Heart left ventricle (tissue), 13 donors: ENCODE data around the gene VPS13C.

Source experiments
- POLR2A ChIP-seq, 2 donors: fragments of 450-650 bp; IDR thresholded peaks; one replicate each; pipeline ENCODE4 v1.6.1; 2017; ENCODE audit warnings: antibody characterized with exemption in 2 of 2, mild to moderate bottlenecking in 2 of 2, moderate library complexity in 2 of 2
- TF ChIP-seq, protein P1 (sequence below), 12 donors: fragments of 200-600 bp; sonication (generic) in 4 of 12; IDR thresholded peaks; one replicate each; pipeline versions ENCODE4 v1.5.0 to v1.8.0; 2018 to 2022; ENCODE audit warnings: antibody characterized with exemption in 12 of 12, mild to moderate bottlenecking in 5 of 12
- donor health status: ischemic (EF 13 %, LVEDD 7.1; RV severe dilation, severe dysfunction).
- donor health status: DM: no; HTN: yes; CAD: no.
- donor health status: DM: no; HTN: no; CAD: no.
- donor health status: ischemic (EF 25% LVEDD 6.9; RV normal size, moderate dysfunction).
- donor health status: ischemic (EF 25% LVEDD 5.7; RV mildly dilated, moderate dysfunction).
- donor health status: ischemic (EF 35%, LVEDD 5.7; RV mildly dilated, moderate dysfunction).
- donor health status: nonischemic (EF 11% LVEDD 7.7; RV severe dilation, severe dysfunction).
- donor health status: DM: yes; HTN: yes; CAD: no.
- donor health status: PGD.
- donor health status: ischemic (EF 29% LVEDD 5.4; RV normal size, mild dysfunction).
- donor health status: nonischemic (EF 23%, LVEDD 6.1; RV moderate dilation, normal function).

DNA sequence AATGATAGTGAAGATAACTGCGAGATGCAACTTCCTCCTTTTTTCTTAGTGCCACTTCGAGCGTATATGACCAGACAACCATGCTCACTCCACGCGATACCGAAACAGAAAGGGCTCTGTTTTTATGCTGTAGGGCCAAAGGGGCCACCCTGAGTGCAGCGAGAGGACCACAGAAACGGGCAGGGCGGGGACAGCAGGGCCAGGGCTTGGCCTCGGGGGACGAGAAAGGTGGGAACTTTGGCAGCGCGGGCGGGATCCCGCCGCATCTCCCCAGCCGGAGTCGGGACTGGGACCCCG, 483 bp downstream of the VPS13C start:
- TF ChIP-seq POLR2A (IDR thresholded peaks at IDR 0.05): no peak
- TF ChIP-seq, protein P1, sequence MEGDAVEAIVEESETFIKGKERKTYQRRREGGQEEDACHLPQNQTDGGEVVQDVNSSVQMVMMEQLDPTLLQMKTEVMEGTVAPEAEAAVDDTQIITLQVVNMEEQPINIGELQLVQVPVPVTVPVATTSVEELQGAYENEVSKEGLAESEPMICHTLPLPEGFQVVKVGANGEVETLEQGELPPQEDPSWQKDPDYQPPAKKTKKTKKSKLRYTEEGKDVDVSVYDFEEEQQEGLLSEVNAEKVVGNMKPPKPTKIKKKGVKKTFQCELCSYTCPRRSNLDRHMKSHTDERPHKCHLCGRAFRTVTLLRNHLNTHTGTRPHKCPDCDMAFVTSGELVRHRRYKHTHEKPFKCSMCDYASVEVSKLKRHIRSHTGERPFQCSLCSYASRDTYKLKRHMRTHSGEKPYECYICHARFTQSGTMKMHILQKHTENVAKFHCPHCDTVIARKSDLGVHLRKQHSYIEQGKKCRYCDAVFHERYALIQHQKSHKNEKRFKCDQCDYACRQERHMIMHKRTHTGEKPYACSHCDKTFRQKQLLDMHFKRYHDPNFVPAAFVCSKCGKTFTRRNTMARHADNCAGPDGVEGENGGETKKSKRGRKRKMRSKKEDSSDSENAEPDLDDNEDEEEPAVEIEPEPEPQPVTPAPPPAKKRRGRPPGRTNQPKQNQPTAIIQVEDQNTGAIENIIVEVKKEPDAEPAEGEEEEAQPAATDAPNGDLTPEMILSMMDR (IDR thresholded peaks at IDR 0.05): no peak
